Astrocyte (in vitro differentiated cells and primary cell): ENCODE measurements around the gene SF1. TPM values are rescaled to one million over a fixed set of nuclear protein-coding genes. Genes with fewer than 3 reads are reported as not detected.
A peak's percentile ranks its signal among the peaks of the same experiment; 100 is the strongest.

Experiments
- DNase-seq: peaks from one replicate; pipeline ENCODE4 v3.0.0-alpha.2; 2010; ENCODE audit warnings: low read depth
- FAIRE-seq: peaks from 2 replicates; lab custom pipeline; 2011; peaks lifted over from hg19 to GRCh38; lab: Jason Lieb, UNC
- H2AFZ ChIP-seq: 2 replicates; pipeline ENCODE4 v1.6.0; 2012; ENCODE audit warnings: low read depth, low read length, inconsistent platforms
- H3K27ac ChIP-seq: 2 replicates; pipeline ENCODE4 v1.5.1; 2011; ENCODE audit warnings: low read depth, low read length, inconsistent platforms
- H3K27me3 ChIP-seq: 2 replicates; pipeline ENCODE4 v1.6.0; 2011; ENCODE audit warnings: low read length, inconsistent platforms; ENCODE audit not compliant: insufficient read depth
- H3K36me3 ChIP-seq: 2 replicates; pipeline ENCODE4 v1.5.1; 2011; ENCODE audit warnings: low read length, inconsistent platforms; ENCODE audit not compliant: insufficient read depth
- H3K4me1 ChIP-seq: 2 replicates; pipeline ENCODE4 v1.5.1; 2011; ENCODE audit warnings: low read length, inconsistent platforms; ENCODE audit not compliant: insufficient read depth
- H3K4me2 ChIP-seq: 2 replicates; pipeline ENCODE4 v1.6.0; 2012; ENCODE audit warnings: low read length, inconsistent platforms
- H3K4me3 ChIP-seq: 2 replicates; pipeline ENCODE4 v1.5.1; 2011; ENCODE audit warnings: low read depth, mild to moderate bottlenecking, low read length, inconsistent platforms; ENCODE audit not compliant: insufficient read depth
- H3K79me2 ChIP-seq: 2 replicates; pipeline ENCODE4 v1.6.0; 2012; ENCODE audit warnings: mild to moderate bottlenecking, low read length, inconsistent platforms; ENCODE audit not compliant: insufficient read depth
- H3K9ac ChIP-seq: 2 replicates; pipeline ENCODE4 v1.6.0; 2012; ENCODE audit warnings: mild to moderate bottlenecking, low read length, inconsistent platforms
- H3K9me3 ChIP-seq: 2 replicates; pipeline ENCODE4 v1.5.1; 2012; ENCODE audit warnings: low read depth, mild to moderate bottlenecking, low read length, inconsistent platforms; ENCODE audit not compliant: insufficient read depth
- H4K20me1 ChIP-seq: 2 replicates; pipeline ENCODE4 v1.6.0; 2012; ENCODE audit warnings: low read length, inconsistent platforms; ENCODE audit not compliant: insufficient read depth
- H3K27ac Mint-ChIP-seq: one replicate; pipeline ENCODE4 v1.8.0; 2021; ENCODE audit warnings: mild to moderate bottlenecking, mixed read lengths; ENCODE audit not compliant: unreplicated experiment
- H3K27me3 Mint-ChIP-seq: one replicate; pipeline ENCODE4 v1.8.0; 2021; ENCODE audit warnings: low read depth, mixed read lengths; ENCODE audit not compliant: unreplicated experiment
- H3K36me3 Mint-ChIP-seq: one replicate; pipeline ENCODE4 v1.8.0; 2021; ENCODE audit warnings: low read depth, mixed read lengths; ENCODE audit not compliant: unreplicated experiment
- H3K4me1 Mint-ChIP-seq: one replicate; pipeline ENCODE4 v1.8.0; 2021; ENCODE audit warnings: low read depth, mixed read lengths; ENCODE audit not compliant: unreplicated experiment
- H3K4me3 Mint-ChIP-seq: one replicate; pipeline ENCODE4 v1.8.0; 2021; ENCODE audit warnings: mild to moderate bottlenecking, moderate library complexity, mixed read lengths; ENCODE audit not compliant: unreplicated experiment
- H3K9me3 Mint-ChIP-seq: one replicate; pipeline ENCODE4 v1.8.0; 2021; ENCODE audit warnings: mild to moderate bottlenecking, mixed read lengths; ENCODE audit not compliant: unreplicated experiment
- EZH2 ChIP-seq: IDR thresholded peaks from 2 replicates; pipeline ENCODE4 v1.6.1; 2012; ENCODE audit warnings: mild to moderate bottlenecking, low read length, inconsistent platforms; ENCODE audit not compliant: insufficient read depth
- total RNA-seq: library from RNA; stranded (reverse); gene quantifications from 2 replicates; pipeline ENCODE4 v1.2.1, GENCODE V29; 2021
- TF ChIP-seq, protein P1 (sequence below): IDR thresholded peaks from 2 replicates; pipeline ENCODE4 v1.5.1; 2011; ENCODE audit warnings: low read depth, mild to moderate bottlenecking, inconsistent platforms, low read length, moderate library complexity; ENCODE audit not compliant: insufficient read depth

The SF1 gene
- total RNA-seq, 1 donor from 2014 or later: 215 TPM

DNA sequence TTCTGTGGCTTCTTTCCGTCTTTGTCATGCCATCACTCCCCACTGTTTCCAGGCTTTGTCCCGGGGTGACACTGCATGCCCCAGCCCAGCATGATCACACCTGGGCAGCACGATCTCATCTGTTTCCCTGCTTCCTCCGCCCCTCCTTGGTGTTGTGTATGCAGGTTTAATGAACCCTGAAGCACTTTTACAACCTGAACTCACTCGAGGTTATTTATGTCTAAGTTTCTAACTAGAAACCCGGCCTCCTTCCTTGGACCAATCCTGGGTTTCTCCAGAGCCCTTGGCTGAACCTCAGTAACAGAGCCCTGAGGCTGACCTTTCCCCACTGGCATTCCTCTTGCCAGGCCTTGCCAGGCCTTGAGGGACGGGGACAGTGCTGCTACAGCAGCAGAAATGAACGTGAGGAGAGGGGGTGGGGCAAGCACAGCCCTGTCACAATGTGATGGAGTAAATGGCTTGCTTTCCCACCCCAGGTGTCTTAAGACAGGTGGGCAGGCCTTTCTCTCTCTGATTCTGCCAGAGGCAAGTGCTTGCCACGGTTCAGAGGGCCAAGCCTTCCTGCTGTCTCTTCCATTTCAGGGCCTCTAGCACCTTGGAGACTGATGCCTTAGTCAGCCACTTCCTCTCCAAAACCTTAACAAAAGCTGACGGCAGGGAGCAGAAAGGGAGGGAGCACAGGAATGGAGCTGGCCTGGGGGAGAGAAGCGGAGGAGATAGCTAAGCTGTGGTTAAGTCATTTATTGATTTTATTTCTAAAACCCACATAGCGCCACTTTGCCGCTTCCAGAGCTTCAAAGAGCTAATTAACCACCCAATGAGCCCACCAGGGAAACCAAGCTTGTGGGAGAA lies 15.4 kb downstream of the SF1 start:
- peak overlapping the region; percentile 62 for H3K27ac Mint-ChIP-seq
- peak overlapping the region; percentile 70 for H3K4me2 ChIP-seq
- no peak overlapping the region for H3K4me3 ChIP-seq

GRCh38 chr11:64762277-64762673 lies 16.1 kb downstream of the SF1 start:
- H3K4me1 Mint-ChIP-seq: peaks cover 36% of the 10 kb centered on the region
- H3K36me3 Mint-ChIP-seq: peaks cover 11% of the 10 kb centered on the region
- FAIRE-seq (no peak), DNase-seq (no peak)
- H3K4me2 ChIP-seq: no peak overlapping the region
- H3K4me3 Mint-ChIP-seq: no peak overlapping the region
- no peak overlapping the region for H3K4me3 ChIP-seq
- H3K27ac ChIP-seq: no peak overlapping the region
- H3K27ac Mint-ChIP-seq: peak overlapping the region; percentile 62
- H3K79me2 ChIP-seq: peaks cover 7% of the 10 kb centered on the region
- H3K36me3 ChIP-seq: peaks cover 25% of the 10 kb centered on the region
- peaks cover 24% of the 10 kb centered on the region for H3K4me1 ChIP-seq
- TF ChIP-seq EZH2: no peak
- TF ChIP-seq, protein P1, sequence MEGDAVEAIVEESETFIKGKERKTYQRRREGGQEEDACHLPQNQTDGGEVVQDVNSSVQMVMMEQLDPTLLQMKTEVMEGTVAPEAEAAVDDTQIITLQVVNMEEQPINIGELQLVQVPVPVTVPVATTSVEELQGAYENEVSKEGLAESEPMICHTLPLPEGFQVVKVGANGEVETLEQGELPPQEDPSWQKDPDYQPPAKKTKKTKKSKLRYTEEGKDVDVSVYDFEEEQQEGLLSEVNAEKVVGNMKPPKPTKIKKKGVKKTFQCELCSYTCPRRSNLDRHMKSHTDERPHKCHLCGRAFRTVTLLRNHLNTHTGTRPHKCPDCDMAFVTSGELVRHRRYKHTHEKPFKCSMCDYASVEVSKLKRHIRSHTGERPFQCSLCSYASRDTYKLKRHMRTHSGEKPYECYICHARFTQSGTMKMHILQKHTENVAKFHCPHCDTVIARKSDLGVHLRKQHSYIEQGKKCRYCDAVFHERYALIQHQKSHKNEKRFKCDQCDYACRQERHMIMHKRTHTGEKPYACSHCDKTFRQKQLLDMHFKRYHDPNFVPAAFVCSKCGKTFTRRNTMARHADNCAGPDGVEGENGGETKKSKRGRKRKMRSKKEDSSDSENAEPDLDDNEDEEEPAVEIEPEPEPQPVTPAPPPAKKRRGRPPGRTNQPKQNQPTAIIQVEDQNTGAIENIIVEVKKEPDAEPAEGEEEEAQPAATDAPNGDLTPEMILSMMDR: no peak
- peaks cover 61% of the 10 kb centered on the region for H4K20me1 ChIP-seq
- no peak overlapping the region for H2AFZ ChIP-seq
- no peaks in the 10 kb centered on the region for H3K9me3 Mint-ChIP-seq
- H3K27me3 ChIP-seq: no peaks in the 10 kb centered on the region
- no peak overlapping the region for H3K9ac ChIP-seq
- H3K27me3 Mint-ChIP-seq: no peaks in the 10 kb centered on the region
- H3K9me3 ChIP-seq: no peaks in the 10 kb centered on the region

More for the DNA sequence above, 15.4 kb downstream of the SF1 start:
- no peaks in the 10 kb centered on the region for H3K9me3 Mint-ChIP-seq
- FAIRE-seq: no peak
- peak overlapping the region; percentile 35 for H3K9ac ChIP-seq
- no peak overlapping the region for H2AFZ ChIP-seq
- no peaks in the 10 kb centered on the region for H3K9me3 ChIP-seq
- H3K27ac ChIP-seq: peak overlapping the region; percentile 20
- peak; percentile 76 for DNase-seq
- H3K27me3 Mint-ChIP-seq: no peaks in the 10 kb centered on the region
- H4K20me1 ChIP-seq: peaks cover 67% of the 10 kb centered on the region
- H3K36me3 ChIP-seq: peaks cover 30% of the 10 kb centered on the region
- TF ChIP-seq EZH2: no peak
- TF ChIP-seq, protein P1: no peak
- H3K27me3 ChIP-seq: no peaks in the 10 kb centered on the region
- peaks cover 13% of the 10 kb centered on the region for H3K36me3 Mint-ChIP-seq
- peaks cover 12% of the 10 kb centered on the region for H3K79me2 ChIP-seq
- peaks cover 36% of the 10 kb centered on the region for H3K4me1 Mint-ChIP-seq
- peak overlapping the region; percentile 23 for H3K4me3 Mint-ChIP-seq
- H3K4me1 ChIP-seq: peaks cover 24% of the 10 kb centered on the region
